ENCODE results near the gene TROAP. TPM values are rescaled to one million over a fixed set of nuclear protein-coding genes. Genes with fewer than 3 reads are reported as not detected.

The TROAP gene
- total and polyA plus RNA-seq, 7 experiments from 2014 or later: 0.21 to 58.2 (median 1.3) TPM; not detected in 2

DNA sequence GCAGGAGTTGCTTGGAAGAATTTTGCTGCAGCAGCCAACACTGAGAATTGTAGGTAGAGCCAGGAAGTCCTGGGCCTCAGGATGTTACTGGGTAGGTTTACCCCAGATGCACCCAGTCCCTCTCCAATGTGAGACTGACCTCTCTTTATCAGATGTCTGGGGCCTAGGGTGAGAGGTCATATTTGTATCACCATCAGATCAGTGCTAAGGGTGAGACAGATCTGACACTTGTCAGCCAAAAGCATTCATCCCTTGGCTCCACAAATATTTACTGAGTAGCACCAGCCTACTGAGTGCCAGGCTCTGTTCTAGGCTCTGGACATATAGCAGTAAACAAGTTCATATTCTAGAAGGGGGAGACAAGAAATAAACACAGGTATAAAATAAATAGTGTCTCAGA, 4.3 kb downstream of the TROAP start:
- peaks cover 7 to 21% (median 13%) of the 10 kb centered on the region in 7 donors for H3K4me1 Mint-ChIP-seq
- intact Hi-C loops (cut with micrococcal nuclease): no loop called here
- POLR2A ChIA-PET: no interaction called here
- ATAC-seq (no peak), DNase-seq (no peak)
- no peak overlapping the region for H3K4me3 ChIP-seq (ENCODE audit: low read length)
- H3K27me3 ChIP-seq (ENCODE audit: control insufficient read depth in 2 of 2, insufficient read depth in 2 of 2, low read length in 2 of 2): no peaks in the 10 kb centered on the region
- peaks cover 0 to 32% (median 0%) of the 10 kb centered on the region in 5 donors for H3K36me3 Mint-ChIP-seq
- no peak overlapping the region for H3K27ac ChIP-seq (ENCODE audit: low read depth, low read length)
- CTCF ChIA-PET: no interaction called here
- no peak overlapping the region for H3K4me3 Mint-ChIP-seq
- no peaks in the 10 kb centered on the region for H3K9me3 ChIP-seq (ENCODE audit: control insufficient read depth in 2 of 3, low read length in 3 of 3)
- H3K4me1 ChIP-seq (ENCODE audit: control insufficient read depth in 2 of 2, insufficient read depth in 2 of 2, low read length in 2 of 2): peaks cover 5 to 7% of the 10 kb centered on the region in 2 donors
- no peaks in the 10 kb centered on the region for H3K36me3 ChIP-seq (ENCODE audit: control insufficient read depth in 2 of 3, insufficient read depth in 3 of 3, low read length in 3 of 3)
- H3K27me3 Mint-ChIP-seq: peaks cover 8 to 16% (median 10%) of the 10 kb centered on the region in 5 donors
- H3K27ac Mint-ChIP-seq: no peak overlapping the region
- H3K9me3 Mint-ChIP-seq: peaks cover 0 to 1% (median 0%) of the 10 kb centered on the region in 11 donors

- Mint-ChIP-seq H3K9me3 (peaks cover 0 to 1% (median 0%) of the 10 kb centered on the region in 11 donors), H3K27me3 (peaks cover 13 to 21% (median 16%) of the 10 kb centered on the region in 5 donors), H3K4me3 (no peak overlapping the region), H3K4me1 (peaks cover 5 to 23% (median 10%) of the 10 kb centered on the region in 7 donors), H3K36me3 (peaks cover 0 to 32% (median 0%) of the 10 kb centered on the region in 5 donors), H3K27ac (no peak overlapping the region)
- no peaks in the 10 kb centered on the region for H3K27me3 ChIP-seq (ENCODE audit: control insufficient read depth in 2 of 2, insufficient read depth in 2 of 2, low read length in 2 of 2)
- DNase-seq: no peak
- intact Hi-C loops (cut with micrococcal nuclease): no loop called here
- no peaks in the 10 kb centered on the region for H3K36me3 ChIP-seq (ENCODE audit: control insufficient read depth in 2 of 3, insufficient read depth in 3 of 3, low read length in 3 of 3)
- ChIA-PET CTCF (no interaction called here), POLR2A (no interaction called here)
- H3K27ac ChIP-seq (ENCODE audit: low read depth, low read length): no peak overlapping the region
- H3K4me1 ChIP-seq (ENCODE audit: control insufficient read depth in 2 of 2, insufficient read depth in 2 of 2, low read length in 2 of 2): peaks cover 5 to 6% of the 10 kb centered on the region in 2 donors
- no peak for ATAC-seq
- H3K4me3 ChIP-seq (ENCODE audit: low read length): no peak overlapping the region
- no peaks in the 10 kb centered on the region for H3K9me3 ChIP-seq (ENCODE audit: control insufficient read depth in 2 of 3, low read length in 3 of 3)
Measured at GRCh38 chr12:49327887-49328286, 4.8 kb downstream of the TROAP start.

- no peak overlapping the region for H3K4me3 ChIP-seq (ENCODE audit: low read length)
- Mint-ChIP-seq H3K4me3 (no peak overlapping the region), H3K9me3 (peaks cover 0 to 1% (median 0%) of the 10 kb centered on the region in 11 donors), H3K27ac (no peak overlapping the region), H3K27me3 (peaks cover 21 to 26% (median 24%) of the 10 kb centered on the region in 5 donors), H3K4me1 (peaks cover 4 to 21% (median 5%) of the 10 kb centered on the region in 7 donors), H3K36me3 (peaks cover 0 to 32% (median 0%) of the 10 kb centered on the region in 5 donors)
- DNase-seq (no peak), ATAC-seq (no peak)
- H3K9me3 ChIP-seq (ENCODE audit: control insufficient read depth in 2 of 3, low read length in 3 of 3): no peaks in the 10 kb centered on the region
- no peaks in the 10 kb centered on the region for H3K36me3 ChIP-seq (ENCODE audit: control insufficient read depth in 2 of 3, insufficient read depth in 3 of 3, low read length in 3 of 3)
- POLR2A ChIA-PET: no interaction called here
- CTCF ChIA-PET: no interaction called here
- no peak overlapping the region for H3K27ac ChIP-seq (ENCODE audit: low read depth, low read length)
- intact Hi-C loops (cut with micrococcal nuclease): no loop called here
- peaks cover 0 to under 1% of the 10 kb centered on the region in 2 donors for H3K4me1 ChIP-seq (ENCODE audit: control insufficient read depth in 2 of 2, insufficient read depth in 2 of 2, low read length in 2 of 2)
- H3K27me3 ChIP-seq (ENCODE audit: control insufficient read depth in 2 of 2, insufficient read depth in 2 of 2, low read length in 2 of 2): no peaks in the 10 kb centered on the region
Measured at GRCh38 chr12:49328816-49329215, 5.8 kb downstream of the TROAP start.

DNA sequence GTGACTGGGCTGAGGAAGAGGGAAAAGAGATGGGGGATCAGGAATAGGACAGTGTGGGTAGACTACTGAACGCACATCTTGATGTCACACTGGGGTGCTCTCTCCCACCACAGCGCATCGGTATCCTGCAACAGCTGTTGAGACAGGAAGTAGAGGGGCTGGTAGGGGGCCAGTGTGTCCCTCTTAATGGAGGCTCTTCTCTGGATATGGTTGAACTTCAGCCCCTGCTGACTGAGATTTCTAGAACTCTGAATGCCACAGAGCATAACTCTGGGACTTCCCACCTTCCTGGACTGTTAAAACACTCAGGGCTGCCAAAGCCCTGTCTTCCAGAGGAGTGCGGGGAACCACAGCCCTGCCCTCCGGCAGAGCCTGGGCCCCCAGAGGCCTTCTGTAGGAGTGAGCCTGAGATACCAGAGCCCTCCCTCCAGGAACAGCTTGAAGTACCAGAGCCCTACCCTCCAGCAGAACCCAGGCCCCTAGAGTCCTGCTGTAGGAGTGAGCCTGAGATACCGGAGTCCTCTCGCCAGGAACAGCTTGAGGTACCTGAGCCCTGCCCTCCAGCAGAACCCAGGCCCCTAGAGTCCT, 7.1 kb downstream of the TROAP start:
- H3K27ac Mint-ChIP-seq: no peak overlapping the region
- ChIA-PET POLR2A (interaction anchor here (0.5 kb wide), 1 partner anchor 298 kb away, joined by 3 read pairs; no protein-coding TSS in a partner anchor), CTCF (interaction anchor here (1.2 kb wide), 1 partner anchor 18 kb away, joined by 3 read pairs; no protein-coding TSS in a partner anchor)
- ATAC-seq (no peak), DNase-seq (no peak)
- H3K27ac ChIP-seq (ENCODE audit: low read depth, low read length): no peak overlapping the region
- peaks cover 0 to 1% (median 0%) of the 10 kb centered on the region in 11 donors for H3K9me3 Mint-ChIP-seq
- no peaks in the 10 kb centered on the region for H3K9me3 ChIP-seq (ENCODE audit: control insufficient read depth in 2 of 3, low read length in 3 of 3)
- intact Hi-C loops (cut with micrococcal nuclease): no loop called here
- H3K4me1 Mint-ChIP-seq: peaks cover 4 to 19% (median 9%) of the 10 kb centered on the region in 7 donors
- no peak overlapping the region for H3K4me3 ChIP-seq (ENCODE audit: low read length)
- H3K36me3 Mint-ChIP-seq: peaks cover 0 to 35% (median 0%) of the 10 kb centered on the region in 5 donors
- peaks cover 0 to 3% of the 10 kb centered on the region in 2 donors for H3K27me3 ChIP-seq (ENCODE audit: control insufficient read depth in 2 of 2, insufficient read depth in 2 of 2, low read length in 2 of 2)
- H3K36me3 ChIP-seq (ENCODE audit: control insufficient read depth in 2 of 3, insufficient read depth in 3 of 3, low read length in 3 of 3): no peaks in the 10 kb centered on the region
- peaks cover 32 to 37% (median 34%) of the 10 kb centered on the region in 5 donors for H3K27me3 Mint-ChIP-seq
- H3K4me1 ChIP-seq (ENCODE audit: control insufficient read depth in 2 of 2, insufficient read depth in 2 of 2, low read length in 2 of 2): no peaks in the 10 kb centered on the region
- H3K4me3 Mint-ChIP-seq: no peak overlapping the region

DNA sequence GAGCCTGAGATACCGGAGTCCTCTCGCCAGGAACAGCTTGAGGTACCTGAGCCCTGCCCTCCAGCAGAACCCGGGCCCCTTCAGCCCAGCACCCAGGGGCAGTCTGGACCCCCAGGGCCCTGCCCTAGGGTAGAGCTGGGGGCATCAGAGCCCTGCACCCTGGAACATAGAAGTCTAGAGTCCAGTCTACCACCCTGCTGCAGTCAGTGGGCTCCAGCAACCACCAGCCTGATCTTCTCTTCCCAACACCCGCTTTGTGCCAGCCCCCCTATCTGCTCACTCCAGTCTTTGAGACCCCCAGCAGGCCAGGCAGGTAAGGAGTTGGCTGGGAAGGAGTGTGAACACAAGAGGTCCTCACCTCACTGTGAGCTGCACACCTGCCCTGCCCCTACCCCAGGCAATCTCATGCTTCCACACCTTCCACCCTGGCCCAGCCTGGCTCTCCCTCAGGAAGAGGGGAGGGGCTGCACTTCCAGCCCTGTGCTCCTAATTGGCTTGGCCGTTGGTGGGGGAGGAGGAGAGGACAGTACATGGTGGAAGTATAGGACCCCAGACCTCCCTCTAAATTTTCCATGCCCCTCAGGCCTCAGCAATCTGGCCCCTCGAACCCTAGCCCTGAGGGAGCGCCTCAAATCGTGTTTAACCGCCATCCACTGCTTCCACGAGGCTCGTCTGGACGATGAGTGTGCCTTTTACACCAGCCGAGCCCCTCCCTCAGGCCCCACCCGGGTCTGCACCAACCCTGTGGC, 7.8 kb downstream of the TROAP start:
- Histone ChIP-seq H3K36me3 (ENCODE audit: control insufficient read depth in 2 of 3, insufficient read depth in 3 of 3, low read length in 3 of 3) (no peaks in the 10 kb centered on the region), H3K4me3 (ENCODE audit: low read length) (no peak overlapping the region), H3K9me3 (ENCODE audit: control insufficient read depth in 2 of 3, low read length in 3 of 3) (no peaks in the 10 kb centered on the region), H3K4me1 (ENCODE audit: control insufficient read depth in 2 of 2, insufficient read depth in 2 of 2, low read length in 2 of 2) (no peaks in the 10 kb centered on the region), H3K27ac (ENCODE audit: low read depth, low read length) (no peak overlapping the region), H3K27me3 (ENCODE audit: control insufficient read depth in 2 of 2, insufficient read depth in 2 of 2, low read length in 2 of 2) (peaks cover 0 to 10% of the 10 kb centered on the region in 2 donors)
- Mint-ChIP-seq H3K4me1 (peaks cover 4 to 18% (median 15%) of the 10 kb centered on the region in 7 donors), H3K27me3 (peaks cover 38 to 44% (median 41%) of the 10 kb centered on the region in 5 donors), H3K9me3 (peaks cover 0 to 3% (median 0%) of the 10 kb centered on the region in 11 donors), H3K27ac (no peak overlapping the region), H3K4me3 (no peak overlapping the region), H3K36me3 (peaks cover 0 to 33% (median 0%) of the 10 kb centered on the region in 5 donors)
- ATAC-seq (no peak), DNase-seq (no peak)
- ChIA-PET CTCF (interaction anchor here (1.1 to 1.5 kb wide), 4 partner anchors 8 to 183 kb away, joined by 3 to 6 read pairs (median 6); partner anchors contain the start of genes DNAJC22 and TROAP), POLR2A (no interaction called here)
- intact Hi-C loops (cut with micrococcal nuclease): no loop called here

DNA sequence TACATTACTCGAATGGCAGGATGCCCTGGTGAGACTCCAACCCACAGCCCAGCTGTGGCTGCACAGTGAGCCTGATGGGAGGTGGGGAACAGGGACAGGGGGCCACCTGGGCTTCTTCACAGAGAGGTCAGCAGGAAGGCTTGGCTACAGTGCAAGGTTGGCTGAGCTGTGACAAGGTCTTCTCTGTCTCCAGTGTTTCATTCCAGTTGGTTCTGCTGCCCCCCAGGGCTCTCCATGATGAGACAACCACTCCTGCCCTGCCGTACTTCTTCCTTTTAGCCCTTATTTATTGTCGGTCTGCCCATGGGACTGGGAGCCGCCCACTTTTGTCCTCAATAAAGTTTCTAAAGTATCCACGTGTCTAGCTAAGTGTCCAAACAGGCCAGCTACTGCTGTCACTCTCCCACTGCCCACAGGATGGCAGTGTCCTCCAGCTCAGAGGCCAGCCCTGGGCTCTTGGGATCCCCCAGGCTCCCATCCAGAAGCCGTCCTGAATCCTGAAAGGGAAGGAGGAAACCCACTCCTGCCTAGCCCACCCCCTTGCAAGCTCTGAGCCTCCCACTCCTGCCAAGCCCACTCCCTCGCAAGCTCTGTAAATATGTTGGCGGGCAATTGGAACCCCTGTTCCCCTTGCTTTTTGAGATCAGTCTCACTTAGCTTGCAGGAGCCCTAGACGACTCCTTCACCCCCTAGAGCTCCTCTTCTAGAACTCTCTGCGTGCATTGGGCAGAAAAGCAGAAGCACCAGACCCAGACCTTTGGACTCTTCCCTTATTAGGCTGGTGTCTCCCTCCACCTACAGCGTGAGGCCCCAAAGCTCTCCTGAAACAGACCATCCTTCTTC, 8.5 kb downstream of the TROAP start:
- Histone ChIP-seq H3K9me3 (ENCODE audit: control insufficient read depth in 2 of 3, low read length in 3 of 3) (no peaks in the 10 kb centered on the region), H3K27ac (ENCODE audit: low read depth, low read length) (no peak overlapping the region), H3K36me3 (ENCODE audit: control insufficient read depth in 2 of 3, insufficient read depth in 3 of 3, low read length in 3 of 3) (no peaks in the 10 kb centered on the region), H3K27me3 (ENCODE audit: control insufficient read depth in 2 of 2, insufficient read depth in 2 of 2, low read length in 2 of 2) (peaks cover 0 to 17% of the 10 kb centered on the region in 2 donors), H3K4me1 (ENCODE audit: control insufficient read depth in 2 of 2, insufficient read depth in 2 of 2, low read length in 2 of 2) (peaks cover under 1 to 2% of the 10 kb centered on the region in 2 donors), H3K4me3 (ENCODE audit: low read length) (no peak overlapping the region)
- ChIA-PET CTCF (interaction anchor here (0.6 to 1.6 kb wide), 6 partner anchors 9 to 183 kb away, joined by 3 to 7 read pairs (median 6); partner anchors contain the start of genes DNAJC22 and TROAP), POLR2A (interaction anchor here (0.6 kb wide), 1 partner anchor 41 kb away, joined by 4 read pairs; no protein-coding TSS in a partner anchor)
- Mint-ChIP-seq H3K27me3 (peaks cover 39 to 47% (median 43%) of the 10 kb centered on the region in 5 donors), H3K4me1 (peaks cover 4 to 17% (median 16%) of the 10 kb centered on the region in 7 donors), H3K4me3 (no peak overlapping the region), H3K27ac (peak overlapping the region in 1 of 9 donors; percentile 6), H3K36me3 (peaks cover 0 to 30% (median 0%) of the 10 kb centered on the region in 5 donors), H3K9me3 (peaks cover 0 to 3% (median 0%) of the 10 kb centered on the region in 11 donors)
- DNase-seq (no peak), ATAC-seq (peak; percentile 73)
- intact Hi-C loops (cut with micrococcal nuclease): no loop called here
